GM18870 (cell line): ENCODE results near the gene GOLGA7B.
"Not testable (repeated sequence)": the region's sequence is repeated elsewhere in the genome, so short reads cannot be mapped to it uniquely, and the experiment has no call there.

Source experiments
- ATAC-seq: cut with Tn5 transposase; IDR thresholded peaks from one replicate; pipeline ENCODE4 v1.9.1; 2021; ENCODE audit warnings: moderate library complexity; ENCODE audit not compliant: unreplicated experiment

The GOLGA7B gene

GRCh38 chr10:97830064-97830463 is 19.6 kb upstream of the GOLGA7B start:
- no peak for ATAC-seq

GRCh38 chr10:97831259-97831658 is 18.4 kb upstream of the GOLGA7B start:
- no peak for ATAC-seq

- no peak for ATAC-seq
Observed at GRCh38 chr10:97836446-97836845, 13.2 kb upstream of the GOLGA7B start.

GRCh38 chr10:97838091-97838490 is 11.6 kb upstream of the GOLGA7B start:
- no peak for ATAC-seq

- ATAC-seq, result not testable (repeated sequence)
Observed at GRCh38 chr10:97841166-97841565, 8.5 kb upstream of the GOLGA7B start.

GRCh38 chr10:97842114-97842513 is 7.5 kb upstream of the GOLGA7B start:
- ATAC-seq, result not testable (repeated sequence)

GRCh38 chr10:97842656-97843280 is 6.9 kb upstream of the GOLGA7B start:
- no peak for ATAC-seq

- no peak for ATAC-seq
Observed at GRCh38 chr10:97843281-97843671, 6.4 kb upstream of the GOLGA7B start.

GRCh38 chr10:97843972-97844371 is 5.7 kb upstream of the GOLGA7B start:
- ATAC-seq, result not testable (repeated sequence)

GRCh38 chr10:97844678-97845077 is 5.0 kb upstream of the GOLGA7B start:
- ATAC-seq, result no peak

GRCh38 chr10:97849103-97849686 is 448 bp upstream of the GOLGA7B start:
- ATAC-seq, result no peak

- no peak for ATAC-seq
Observed at GRCh38 chr10:97850446-97850845, 803 bp downstream of the GOLGA7B start.

- no peak for ATAC-seq
Observed at GRCh38 chr10:97851341-97852001, 1.8 kb downstream of the GOLGA7B start.

- no peak for ATAC-seq
Observed at GRCh38 chr10:97852277-97852676, 2.6 kb downstream of the GOLGA7B start.

GRCh38 chr10:97852840-97853405 is 3.3 kb downstream of the GOLGA7B start:
- no peak for ATAC-seq

- no peak for ATAC-seq
Observed at GRCh38 chr10:97854743-97855142, 5.1 kb downstream of the GOLGA7B start.

- peak; percentile 48 for ATAC-seq
Observed at GRCh38 chr10:97858001-97858439, 8.4 kb downstream of the GOLGA7B start.

- no peak for ATAC-seq
Observed at GRCh38 chr10:97861097-97861750, 11.6 kb downstream of the GOLGA7B start.

GRCh38 chr10:97861924-97862323 is 12.3 kb downstream of the GOLGA7B start:
- ATAC-seq, result no peak

- ATAC-seq, result no peak
Observed at GRCh38 chr10:97863808-97864207, 14.2 kb downstream of the GOLGA7B start.

- ATAC-seq, result no peak
Observed at GRCh38 chr10:97865488-97865887, 15.8 kb downstream of the GOLGA7B start.
